ENCODE results near the gene CABP2. TPM values are rescaled to one million over a fixed set of nuclear protein-coding genes. Genes with fewer than 3 reads are reported as not detected.
A peak's percentile ranks its signal among the peaks of the same experiment; 100 is the strongest.
"Not testable (repeated sequence)": the region's sequence is repeated elsewhere in the genome, so short reads cannot be mapped to it uniquely, and the experiment has no call there.

CABP2 gene
- total RNA-seq, 1 donor from 2014 or later = not detected

DNA sequence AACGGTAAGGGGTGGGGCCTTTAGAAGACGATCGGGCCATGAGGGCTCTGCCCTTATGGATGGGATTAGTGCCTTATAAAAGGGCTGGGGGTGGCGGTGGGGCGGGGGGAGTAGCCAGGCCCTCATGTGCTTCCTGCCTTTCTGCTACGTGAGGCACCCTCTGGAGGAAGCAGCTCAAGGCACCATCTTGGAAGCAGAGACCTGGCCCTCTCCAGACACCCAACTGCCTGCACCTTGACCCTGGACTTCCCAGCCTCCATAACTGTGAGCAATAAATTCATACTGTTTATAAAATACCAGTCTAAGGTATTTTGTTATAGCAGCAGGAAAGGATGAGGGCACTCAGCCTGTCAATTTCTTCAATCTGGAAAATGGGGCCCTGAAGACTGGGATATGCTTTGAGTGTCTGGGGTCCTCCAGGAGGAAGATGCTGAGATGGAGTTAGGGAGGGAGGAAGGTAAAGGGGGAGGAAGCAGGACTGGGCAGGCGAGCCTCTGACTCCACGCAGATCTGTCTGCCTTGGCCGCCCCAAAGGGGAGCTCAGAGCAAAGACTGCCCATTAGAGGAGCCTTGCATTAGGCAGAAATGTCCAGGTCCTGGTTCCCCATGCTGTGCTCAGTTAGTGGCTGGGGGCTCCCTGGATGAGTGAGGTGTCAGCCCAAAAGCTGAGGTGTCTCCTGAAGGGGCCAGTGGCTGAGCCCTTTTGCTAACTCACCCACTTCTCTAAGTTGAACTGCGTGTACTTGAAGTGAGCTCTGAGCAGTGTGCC is 5.3 kb downstream of the CABP2 start:
- TF ChIP-seq CTCF (IDR thresholded peaks at IDR 0.05; ENCODE audit: insufficient read depth, low read length, severe bottlenecking) = no peak
- H3K27me3 ChIP-seq (ENCODE audit: control insufficient read depth, insufficient read depth, low read length) = no peaks in the 10 kb centered on the region
- FAIRE-seq (no peak), DNase-seq (ENCODE audit: low read depth) (no peak)
- no peak overlapping the region for H3K4me3 ChIP-seq (ENCODE audit: low read depth, low read length)
- H3K36me3 ChIP-seq (ENCODE audit: control insufficient read depth, insufficient read depth, low read length) = no peaks in the 10 kb centered on the region

DNA sequence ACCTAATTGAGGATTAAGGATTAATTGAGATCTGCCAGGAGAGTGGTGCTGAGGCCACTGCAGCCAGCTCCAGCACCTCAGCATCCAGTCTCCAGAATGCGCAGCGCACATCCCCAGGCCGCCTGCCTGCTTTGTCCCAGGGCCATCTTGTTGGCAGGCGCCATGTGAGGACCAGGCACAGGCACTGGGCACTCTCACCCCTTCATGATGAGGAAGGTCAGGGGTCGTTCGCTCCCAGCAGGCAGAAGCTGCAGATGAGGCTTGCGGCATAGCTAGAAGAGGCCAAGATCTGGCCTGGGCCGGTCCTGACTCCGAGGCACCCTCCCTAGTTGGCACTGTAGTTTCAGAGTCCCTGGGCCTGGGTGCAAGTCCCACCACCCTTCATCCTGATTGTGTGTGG is 6.4 kb downstream of the CABP2 start:
- DNase-seq (ENCODE audit: low read depth) = no peak
- no peak for FAIRE-seq
- Histone ChIP-seq H3K4me3 (ENCODE audit: low read depth, low read length) (no peak overlapping the region), H3K36me3 (ENCODE audit: control insufficient read depth, insufficient read depth, low read length) (no peaks in the 10 kb centered on the region), H3K27me3 (ENCODE audit: control insufficient read depth, insufficient read depth, low read length) (no peaks in the 10 kb centered on the region)
- TF ChIP-seq CTCF (IDR thresholded peaks at IDR 0.05; ENCODE audit: insufficient read depth, low read length, severe bottlenecking) = no peak

DNA sequence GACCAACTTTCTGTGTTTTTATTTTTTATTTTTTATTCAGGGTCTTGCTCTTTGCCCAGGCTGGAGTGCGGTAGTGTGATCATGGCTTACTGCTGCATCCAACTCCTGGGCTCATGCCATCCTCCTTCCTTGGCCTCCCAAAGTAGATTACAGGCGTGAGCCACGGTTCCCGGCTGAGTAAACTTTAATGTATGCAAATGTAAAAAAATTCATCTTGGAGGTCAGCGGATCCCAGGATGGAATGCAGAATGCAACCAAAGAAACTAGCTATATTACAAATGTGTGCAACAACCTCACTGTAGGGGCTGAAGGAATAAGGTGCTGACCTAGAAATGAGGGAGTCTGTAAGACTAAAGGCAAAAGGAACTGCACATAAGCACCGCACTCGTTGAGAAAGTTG is 9.1 kb downstream of the CABP2 start:
- no peak overlapping the region for H3K4me3 ChIP-seq (ENCODE audit: low read depth, low read length)
- no peaks in the 10 kb centered on the region for H3K36me3 ChIP-seq (ENCODE audit: control insufficient read depth, insufficient read depth, low read length)
- TF ChIP-seq CTCF (IDR thresholded peaks at IDR 0.05; ENCODE audit: insufficient read depth, low read length, severe bottlenecking) = no peak
- no peak for DNase-seq (ENCODE audit: low read depth)
- no peak for FAIRE-seq
- H3K27me3 ChIP-seq (ENCODE audit: control insufficient read depth, insufficient read depth, low read length) = no peaks in the 10 kb centered on the region

DNA sequence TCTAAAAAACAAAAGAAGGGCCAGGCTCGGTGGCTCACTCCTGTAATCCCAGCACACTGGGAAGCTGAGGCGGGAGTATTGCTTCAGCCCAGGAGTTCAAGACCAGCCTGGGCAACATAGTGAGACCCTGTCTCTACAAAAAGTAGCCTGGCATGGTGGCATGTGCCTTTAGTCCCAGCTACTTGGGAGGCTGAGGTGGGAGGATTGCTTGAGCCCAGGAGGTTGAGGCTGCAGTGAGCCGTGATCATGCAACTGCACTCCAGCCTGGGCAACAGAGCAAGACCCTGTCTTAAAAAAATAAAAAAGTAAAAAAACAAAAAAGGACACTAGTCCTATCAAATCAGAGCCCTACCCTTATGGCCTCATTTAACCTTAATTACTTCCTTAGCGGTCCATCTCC is 11.7 kb downstream of the CABP2 start:
- not testable (repeated sequence) for FAIRE-seq; H3K36me3 ChIP-seq (ENCODE audit: control insufficient read depth, insufficient read depth, low read length); H3K27me3 ChIP-seq (ENCODE audit: control insufficient read depth, insufficient read depth, low read length); H3K4me3 ChIP-seq (ENCODE audit: low read depth, low read length); DNase-seq (ENCODE audit: low read depth)

- Histone ChIP-seq H3K36me3 (ENCODE audit: control insufficient read depth, insufficient read depth, low read length) (peaks cover 7% of the 10 kb centered on the region), H3K27me3 (ENCODE audit: control insufficient read depth, insufficient read depth, low read length) (no peaks in the 10 kb centered on the region), H3K4me3 (ENCODE audit: low read depth, low read length) (no peak overlapping the region)
- FAIRE-seq (no peak), DNase-seq (ENCODE audit: low read depth) (no peak)
- TF ChIP-seq CTCF (IDR thresholded peaks at IDR 0.05; ENCODE audit: insufficient read depth, low read length, severe bottlenecking) = no peak
Observed at GRCh38 chr11:67510023-67510345, 13.3 kb downstream of the CABP2 start.

- no peak for TF ChIP-seq CTCF (IDR thresholded peaks at IDR 0.05; ENCODE audit: insufficient read depth, low read length, severe bottlenecking)
- Histone ChIP-seq H3K27me3 (ENCODE audit: control insufficient read depth, insufficient read depth, low read length) (no peaks in the 10 kb centered on the region), H3K36me3 (ENCODE audit: control insufficient read depth, insufficient read depth, low read length) (peaks cover 7% of the 10 kb centered on the region), H3K4me3 (ENCODE audit: low read depth, low read length) (peak overlapping the region; percentile 83)
- DNase-seq (ENCODE audit: low read depth) (peak; percentile 79), FAIRE-seq (no peak)
Observed at GRCh38 chr11:67508486-67509121, 14.6 kb downstream of the CABP2 start.
